Stimulated activated CD4-positive, alpha-beta T cell treated with anti-CD3 and anti-CD28 coated beads, Interleukin-4, amount 100 ng/mL, for 48 hours (primary cell): Measurements from ENCODE around the gene DPYSL4.

Source experiments
- DNase-seq, 2 donors: peaks; one replicate each; pipeline ENCODE4 v3.0.0-alpha.2; 2020; ENCODE audit warnings: low read depth in 2 of 2

DPYSL4 gene

DNA sequence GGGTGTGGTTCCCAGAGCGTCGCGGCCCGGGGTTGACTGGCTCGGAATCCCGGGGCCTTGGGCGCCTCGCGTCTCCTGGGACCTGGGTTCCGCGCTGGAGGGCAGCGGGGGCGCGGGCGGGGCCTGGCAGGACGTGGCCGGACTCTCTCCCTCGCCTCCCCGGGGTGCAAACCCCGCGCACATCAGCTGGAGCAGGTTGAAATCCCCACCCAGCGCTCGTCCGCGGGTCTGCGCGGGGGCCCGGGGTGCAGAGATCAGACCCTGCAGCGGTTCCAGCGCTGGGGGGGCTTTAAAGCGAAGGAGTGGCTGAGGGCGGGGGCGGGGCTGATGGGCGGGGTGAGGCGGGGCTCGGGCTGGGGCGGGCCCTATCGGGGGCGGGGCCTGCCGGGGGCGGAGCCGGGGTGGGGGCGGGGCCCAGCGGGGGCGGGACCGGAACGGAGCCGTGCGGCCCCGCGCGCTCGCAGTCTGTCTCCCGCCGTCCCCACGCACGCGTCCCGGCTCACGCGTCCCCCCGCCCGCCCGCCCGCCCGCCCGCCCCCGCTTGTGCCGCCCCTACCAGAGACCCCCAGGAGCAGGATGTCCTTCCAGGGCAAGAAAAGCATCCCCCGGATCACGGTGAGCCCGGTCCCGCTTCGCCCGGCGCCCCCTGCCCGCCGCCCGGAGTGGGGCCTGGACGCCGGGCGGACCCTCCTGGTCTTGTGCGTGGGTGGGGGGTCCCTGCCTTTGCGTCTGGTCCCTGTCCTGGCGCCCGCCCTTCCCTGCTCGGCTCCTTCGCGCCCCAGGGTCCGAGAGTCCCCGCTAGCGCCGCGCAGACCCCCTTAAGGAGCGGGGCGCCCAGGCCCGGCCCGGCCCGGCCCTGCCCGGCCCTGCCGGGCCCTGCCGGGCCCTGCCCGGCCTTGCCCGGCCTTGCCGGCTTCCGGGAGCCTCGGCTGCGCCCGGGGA is at the start of gene DPYSL4:
Gene DPYSL4 (plus strand): TSS at position 461 of the 942 bp plus-strand sequence. CDS start 116 bp downstream, at position 577.
- peak in 1 of 2 donors; percentile 37 for DNase-seq

DNA sequence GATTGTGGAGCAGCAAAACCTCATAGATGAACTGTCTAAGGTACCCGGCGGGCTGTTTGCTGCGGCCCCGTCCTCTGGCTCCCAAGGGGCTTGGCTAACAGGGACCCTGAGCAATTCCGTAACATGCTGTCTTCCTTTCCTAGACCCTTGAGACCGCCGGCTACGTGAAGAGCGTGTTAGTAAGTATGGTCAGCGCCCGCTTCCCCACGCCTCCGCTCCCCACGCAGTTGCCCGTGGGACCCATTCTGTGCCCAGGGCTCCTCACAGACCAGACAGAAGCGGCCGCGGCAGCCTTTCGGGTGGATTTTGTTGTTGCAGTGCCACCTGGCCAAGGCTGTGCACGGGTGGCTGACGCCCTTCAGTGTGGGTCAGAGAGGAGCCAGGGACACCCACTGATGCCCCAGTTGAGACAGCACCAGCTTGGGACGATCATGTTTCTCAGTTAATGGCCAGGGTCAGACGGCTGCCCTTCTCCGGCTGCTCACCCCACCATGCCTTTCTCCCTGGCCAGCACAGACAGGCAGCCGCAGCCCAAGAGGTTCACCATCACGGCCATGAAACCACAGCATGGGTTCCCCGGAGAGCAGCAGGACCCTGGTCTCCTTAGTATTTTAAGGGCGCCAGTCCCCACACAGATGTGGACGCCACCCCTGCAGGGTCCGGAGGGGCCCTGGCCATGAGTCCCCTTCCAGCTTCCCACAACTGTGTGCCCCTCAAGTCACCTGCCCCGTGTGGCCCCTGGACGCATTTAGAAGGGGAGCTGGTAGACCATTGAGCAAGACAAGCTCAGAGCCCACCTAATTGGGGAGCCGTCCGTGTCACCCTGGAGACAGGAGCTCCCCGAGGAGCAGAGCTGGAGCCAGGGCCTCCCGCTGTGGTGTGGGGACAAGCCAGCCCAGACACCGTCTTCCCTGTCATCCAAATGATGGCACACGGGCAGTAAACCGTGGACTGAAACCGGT is 49.4 kb upstream of the DPYSL4 start:
- no peak for DNase-seq

DNA sequence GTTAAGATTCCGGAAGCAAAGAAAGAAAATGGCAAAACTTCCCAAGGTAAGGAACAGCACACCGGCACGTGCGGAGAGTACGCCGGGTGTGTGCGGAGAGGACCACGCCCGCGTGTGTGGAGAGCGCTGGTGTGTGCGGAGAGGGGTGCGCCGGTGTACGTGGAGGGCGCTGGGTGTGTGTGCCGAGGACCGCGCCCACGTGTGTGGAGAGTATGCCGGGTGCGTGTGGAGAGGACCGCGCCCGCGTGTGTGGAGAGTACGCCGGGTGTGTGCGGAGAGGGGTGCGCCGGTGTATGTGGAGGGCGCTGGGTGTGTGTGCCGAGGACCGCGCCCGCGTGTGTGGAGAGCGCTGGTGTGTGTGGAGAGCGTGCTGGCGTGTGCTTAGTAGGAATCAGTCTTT is 48.6 kb upstream of the DPYSL4 start:
- no peak for DNase-seq

DNA sequence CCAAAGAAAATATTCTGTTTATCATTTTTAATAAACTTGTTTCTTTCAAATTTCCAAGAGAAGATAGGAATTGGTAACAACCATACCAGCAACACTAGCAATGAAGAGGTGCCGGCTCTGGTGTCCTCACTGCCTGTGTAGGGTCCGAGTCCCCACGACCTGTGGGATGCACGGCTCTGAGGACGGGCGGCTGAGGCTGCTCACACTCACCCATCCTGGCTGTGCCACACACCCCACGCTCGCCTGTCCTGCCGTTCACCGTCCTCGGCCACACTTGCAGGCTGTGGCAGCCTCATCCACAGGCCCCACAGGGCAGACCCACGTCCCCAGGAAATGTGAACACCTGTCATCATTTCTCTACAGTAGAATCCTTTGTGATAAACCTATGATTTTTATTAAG is 48.2 kb upstream of the DPYSL4 start:
- no peak for DNase-seq

DNA sequence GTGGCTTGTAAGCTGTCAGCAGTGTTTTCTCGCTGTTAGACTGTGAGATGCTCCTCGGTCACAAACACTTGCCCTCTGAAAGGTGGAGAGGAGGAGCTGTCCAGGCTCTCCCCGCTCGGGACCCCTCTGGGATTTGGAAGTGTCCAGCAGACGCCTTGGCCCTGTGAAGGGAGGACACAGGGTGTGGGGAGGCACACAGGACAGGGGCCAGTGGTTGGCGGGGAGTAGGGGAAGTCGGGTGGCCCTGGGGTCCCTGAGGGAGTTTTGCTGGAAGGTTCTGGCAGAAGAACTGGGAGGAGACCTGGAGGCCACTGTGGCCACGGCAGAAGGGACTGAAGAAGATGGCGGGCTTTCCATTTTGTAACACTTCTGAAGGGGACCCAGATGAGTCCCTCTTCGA is 47.2 kb upstream of the DPYSL4 start:
- no peak for DNase-seq

DNA sequence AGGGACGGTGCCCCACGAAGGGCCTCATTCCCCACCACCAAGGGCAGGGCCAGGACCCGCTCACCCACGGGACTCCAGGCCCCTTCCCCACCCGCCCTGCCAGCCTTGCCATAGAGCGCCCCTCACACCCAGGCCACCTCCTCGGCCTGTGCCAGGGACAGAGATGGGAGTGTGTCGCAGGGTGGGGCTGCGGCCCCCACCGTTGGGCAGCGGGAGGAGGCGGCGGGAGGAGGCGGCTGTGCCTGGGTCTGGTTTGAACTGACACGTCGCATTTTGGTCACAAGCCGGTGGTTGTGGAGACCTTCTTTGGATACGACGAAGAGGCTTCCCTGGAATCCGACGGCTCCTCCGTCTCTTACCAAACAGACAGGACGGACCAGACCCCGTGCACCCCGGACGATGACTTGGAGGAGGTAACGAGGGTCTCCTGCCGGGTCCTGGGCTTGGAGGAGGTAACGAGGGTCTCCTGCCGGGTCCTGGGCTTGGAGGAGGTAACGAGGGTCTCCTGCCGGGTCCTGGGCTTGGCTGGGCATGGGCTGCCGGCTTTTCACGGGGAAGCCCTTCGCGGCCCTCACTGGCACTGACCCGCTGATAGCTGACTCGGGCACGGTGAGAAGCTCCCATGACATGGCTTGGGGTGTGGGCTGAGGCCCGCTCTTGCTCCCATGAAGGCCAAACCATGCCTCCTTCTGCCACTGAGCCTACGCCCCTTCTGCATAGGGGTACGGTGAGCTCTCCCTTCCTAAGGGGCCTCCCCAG is 46.4 kb upstream of the DPYSL4 start:
- no peak for DNase-seq

DNA sequence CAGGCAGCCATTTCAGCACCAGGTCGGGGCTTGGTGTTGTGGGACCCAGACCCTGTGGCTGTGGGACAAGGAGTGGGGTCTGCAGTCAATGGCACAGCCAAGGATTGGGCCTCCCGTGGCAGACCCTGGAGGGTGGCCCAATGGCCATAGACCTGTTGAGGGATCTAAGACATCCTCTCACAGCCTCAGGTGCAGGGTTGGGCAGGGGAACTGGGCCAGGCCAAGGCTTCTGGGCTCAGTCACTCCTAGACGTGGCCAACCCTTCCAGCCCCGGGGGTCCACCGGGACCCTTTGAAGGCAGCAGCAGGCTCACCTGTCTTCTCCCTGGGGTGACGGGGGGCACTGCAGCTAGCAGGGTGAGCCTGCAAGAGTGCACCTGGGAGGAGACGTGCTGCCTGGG is 45.7 kb upstream of the DPYSL4 start:
- no peak for DNase-seq

DNA sequence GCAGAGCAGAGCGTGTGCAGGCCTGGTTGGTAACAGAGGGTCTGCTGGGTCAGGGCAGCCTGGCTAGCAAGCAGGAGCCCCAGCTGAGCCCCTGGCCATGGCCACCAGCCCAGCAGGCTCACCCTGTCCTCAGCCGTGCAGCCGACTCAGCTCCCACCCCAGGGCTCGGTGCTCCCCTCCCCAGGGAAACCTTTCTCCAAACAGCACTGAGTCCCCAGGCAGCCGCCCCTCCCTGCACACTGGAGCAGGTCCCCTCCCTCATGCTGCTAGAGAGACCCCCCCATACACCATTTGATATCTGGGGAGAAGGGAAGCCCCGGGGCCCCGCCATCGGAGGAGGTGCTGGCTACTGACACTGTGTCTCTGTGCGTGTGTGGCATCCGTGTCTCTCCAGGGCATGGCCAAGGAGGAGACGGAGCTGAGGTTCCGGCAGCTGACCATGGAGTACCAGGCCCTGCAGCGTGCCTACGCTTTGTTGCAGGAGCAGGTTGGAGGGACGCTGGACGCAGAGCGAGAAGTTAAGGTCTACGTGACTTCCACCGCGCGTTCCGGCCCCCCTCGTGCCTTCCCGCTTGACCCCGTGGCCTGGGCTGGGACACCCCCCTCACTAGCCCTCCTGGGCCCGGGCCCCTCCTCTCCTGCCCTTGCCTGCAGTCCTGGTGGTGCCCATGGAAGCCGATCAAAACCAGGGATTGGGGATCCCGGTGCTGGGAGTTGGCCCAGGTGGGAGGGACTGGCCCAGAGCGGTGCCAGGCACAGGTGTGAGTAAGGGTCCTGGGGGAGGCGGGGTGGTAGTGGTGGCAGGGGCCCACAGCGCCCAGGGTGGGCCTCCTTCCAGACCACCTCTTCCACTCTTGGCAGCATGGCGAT is 45.0 kb upstream of the DPYSL4 start:
- no peak for DNase-seq

DNA sequence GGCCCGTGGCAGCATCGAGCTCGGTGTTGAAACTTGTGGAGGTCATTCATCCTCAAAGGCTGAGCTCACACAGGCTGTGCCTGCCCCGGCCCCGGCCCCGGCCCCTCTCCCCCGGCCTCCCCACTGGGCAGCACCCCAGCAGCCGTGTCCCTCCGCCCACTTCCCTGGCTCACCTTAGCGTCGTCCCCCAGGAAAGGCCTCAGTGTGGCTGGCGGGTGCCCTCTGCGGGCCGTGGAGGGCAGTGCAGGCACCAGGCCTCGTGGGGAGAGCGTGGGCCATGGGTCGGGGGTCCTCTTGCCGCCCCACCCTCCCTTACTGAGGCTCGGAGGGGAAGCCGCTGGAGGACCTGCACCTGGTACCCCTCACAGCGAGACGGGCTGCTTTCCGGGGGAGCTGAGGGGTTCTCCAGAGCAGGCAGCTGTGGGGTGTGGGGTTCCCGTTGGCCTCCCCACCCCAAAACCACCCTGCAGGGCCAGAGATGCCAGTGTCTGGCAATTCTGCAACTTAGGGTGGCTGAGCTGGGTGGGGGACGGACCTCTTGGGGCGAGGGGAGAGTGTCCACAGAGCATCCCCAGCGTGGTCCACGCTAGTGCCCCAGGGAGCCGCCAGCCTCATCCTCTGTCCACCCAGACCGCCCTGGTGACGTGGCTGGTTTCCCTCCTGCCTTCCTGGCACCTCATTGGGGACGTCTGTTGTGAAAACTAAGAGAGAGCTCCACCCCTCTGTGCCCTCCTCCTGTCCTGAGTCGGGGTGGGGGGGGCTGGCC is 44.2 kb upstream of the DPYSL4 start:
- DNase-seq = peak; percentile 26 to 51

DNA sequence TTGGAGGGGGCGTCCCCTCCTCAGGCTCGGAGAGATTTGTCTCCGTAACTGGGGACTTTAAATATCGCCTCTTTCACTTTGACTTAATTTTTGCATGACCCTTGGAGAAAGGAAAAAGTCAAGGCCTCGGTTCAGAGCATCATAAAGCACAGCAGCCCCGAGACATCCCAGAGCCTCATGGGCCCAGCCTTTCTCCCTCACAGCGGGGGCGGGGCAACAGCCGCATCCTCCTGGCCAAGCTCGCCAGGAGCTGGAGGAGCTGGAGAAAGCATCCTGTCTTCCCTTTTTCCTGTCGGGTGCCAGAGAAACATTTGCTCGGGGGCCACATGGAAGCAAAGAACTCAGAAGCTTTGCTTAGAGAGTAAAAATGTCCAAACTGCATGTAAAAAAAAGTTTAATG is 43.6 kb upstream of the DPYSL4 start:
- no peak for DNase-seq

DNA sequence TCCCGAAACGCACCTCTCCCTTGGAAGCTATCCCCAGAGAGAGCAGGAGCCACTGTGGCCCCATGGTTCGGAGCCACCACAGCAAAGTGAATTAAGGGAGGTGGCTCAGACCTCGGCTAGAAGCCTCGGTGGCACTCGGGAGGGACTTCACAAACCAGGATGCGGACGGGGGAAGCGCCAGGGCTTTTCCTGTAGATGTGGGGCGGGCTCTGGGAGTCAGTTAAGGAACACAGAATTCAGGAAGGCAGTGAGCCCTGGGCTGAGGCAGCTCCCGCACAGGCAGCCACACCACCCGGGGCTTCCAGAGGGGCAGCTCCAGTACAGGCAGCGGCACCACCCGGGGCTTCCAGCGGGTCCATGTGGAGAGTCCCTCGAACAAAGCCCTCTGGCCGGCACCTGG is 42.7 kb upstream of the DPYSL4 start:
- DNase-seq = no peak

DNA sequence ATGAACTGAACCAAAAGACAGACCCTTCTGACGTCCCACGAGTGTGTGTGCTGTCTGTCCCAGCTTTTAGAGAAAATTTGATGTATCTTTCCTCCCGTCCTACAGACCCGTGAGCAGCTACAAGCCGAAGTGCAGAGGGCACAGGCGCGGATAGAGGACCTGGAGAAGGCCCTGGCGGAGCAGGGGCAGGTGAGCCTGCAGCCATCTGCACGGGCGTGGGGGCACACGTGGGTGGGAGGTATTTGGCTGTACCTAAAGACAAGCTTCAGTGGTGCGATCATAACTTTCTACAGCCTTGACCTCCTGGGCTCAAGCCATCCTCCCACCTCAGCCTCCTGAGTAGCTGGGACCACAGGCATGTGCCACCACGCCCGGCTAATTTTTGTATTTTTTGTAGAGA is 41.7 kb upstream of the DPYSL4 start:
- DNase-seq = no peak

DNA sequence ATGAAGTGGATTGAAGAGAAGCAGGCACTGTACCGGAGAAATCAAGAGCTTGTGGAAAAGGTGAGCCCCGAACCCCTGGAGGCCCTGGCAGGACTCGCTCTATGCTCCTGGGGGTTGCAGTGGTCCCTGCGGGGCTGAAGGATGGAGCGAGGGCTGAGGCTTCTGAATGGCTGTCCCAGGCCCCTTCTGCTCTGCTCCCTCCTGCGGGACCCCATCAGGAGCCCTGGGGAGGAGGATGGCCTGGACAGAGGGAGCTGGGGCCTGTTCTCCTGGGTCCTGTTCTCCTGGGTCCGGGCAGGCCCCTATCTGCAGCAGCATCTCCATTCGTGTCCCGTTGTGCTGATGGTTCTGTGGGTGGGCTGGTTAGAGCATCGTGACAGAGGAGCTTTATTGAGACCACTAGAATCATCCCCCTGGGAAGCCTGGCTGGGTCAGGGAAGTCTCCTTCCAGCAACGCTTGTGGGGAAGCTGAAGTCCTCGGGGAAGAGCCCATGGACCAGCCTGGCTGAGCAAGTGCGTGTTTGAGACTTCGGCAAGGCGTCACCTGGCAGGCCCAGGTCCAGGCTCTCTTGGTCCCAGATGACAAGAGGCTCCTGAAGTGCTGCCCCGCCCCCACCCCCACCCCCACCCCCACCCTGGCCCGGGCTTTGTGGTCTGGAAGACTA is 41.1 kb upstream of the DPYSL4 start:
- no peak for DNase-seq

DNA sequence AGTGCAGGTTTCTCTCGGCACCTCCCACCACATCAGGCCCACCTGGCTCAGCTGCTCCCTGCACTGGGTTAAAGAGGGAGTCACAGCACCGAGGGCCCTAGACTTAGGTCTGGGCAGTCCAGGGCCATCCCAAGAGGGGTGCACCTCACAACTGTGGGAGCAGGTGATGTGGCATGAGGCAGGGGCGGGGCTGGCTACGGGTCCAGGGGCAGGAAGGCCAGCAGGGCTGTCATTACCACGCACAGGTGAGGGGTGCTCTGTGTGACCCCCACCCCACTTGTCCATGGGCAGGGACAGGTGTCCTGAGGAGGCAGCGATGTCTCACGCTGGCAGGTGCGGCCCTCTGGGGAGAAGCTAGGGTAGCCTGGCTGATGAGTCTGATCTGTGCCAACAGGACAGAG is 40.5 kb upstream of the DPYSL4 start:
- DNase-seq = no peak

DNA sequence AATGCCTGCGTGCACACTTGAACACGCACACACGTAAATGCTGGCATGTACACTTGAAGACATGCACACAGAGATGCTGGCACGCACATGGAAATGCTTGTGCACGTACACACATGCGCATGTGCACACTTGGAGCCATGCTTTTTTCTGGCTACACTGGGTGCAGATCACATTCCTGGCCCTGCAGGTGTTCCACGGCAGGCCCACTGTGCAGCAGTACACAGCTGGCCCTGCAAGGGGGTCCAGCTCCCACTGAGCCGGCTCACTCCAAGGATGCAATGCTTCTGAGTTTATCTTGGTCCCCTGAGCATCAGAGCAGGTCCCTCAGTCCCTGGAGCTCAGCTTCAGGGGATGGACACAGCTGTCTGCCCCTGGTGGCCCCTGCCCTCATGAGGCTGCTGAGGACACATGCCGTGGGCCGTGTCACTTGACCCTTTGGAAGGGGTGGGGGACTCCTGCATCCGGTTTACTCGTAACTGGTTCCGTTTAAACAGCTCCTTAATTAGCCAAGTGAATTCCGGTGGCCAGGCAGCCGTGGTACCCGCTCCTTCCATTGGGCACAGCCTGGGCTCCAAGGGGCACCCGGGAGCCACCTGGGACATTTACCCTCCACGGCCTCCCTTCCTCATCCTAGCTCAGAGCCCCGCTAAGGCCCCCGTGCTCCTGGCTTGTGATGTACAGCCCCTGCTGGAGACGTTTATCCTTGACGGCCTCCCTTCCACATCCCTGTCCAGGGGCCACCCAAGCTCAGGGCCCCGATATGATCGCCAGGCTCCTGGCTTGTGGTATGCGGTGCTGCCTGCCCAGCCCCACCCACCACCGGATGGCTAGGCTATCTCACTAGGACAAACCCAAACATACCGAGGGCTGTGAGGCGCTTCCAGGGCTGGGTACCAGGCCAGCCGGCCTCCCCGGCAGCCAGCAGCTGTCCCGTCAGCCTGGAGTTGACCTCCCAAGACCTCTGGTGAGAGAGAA is 39.5 kb upstream of the DPYSL4 start:
- DNase-seq = no peak

DNA sequence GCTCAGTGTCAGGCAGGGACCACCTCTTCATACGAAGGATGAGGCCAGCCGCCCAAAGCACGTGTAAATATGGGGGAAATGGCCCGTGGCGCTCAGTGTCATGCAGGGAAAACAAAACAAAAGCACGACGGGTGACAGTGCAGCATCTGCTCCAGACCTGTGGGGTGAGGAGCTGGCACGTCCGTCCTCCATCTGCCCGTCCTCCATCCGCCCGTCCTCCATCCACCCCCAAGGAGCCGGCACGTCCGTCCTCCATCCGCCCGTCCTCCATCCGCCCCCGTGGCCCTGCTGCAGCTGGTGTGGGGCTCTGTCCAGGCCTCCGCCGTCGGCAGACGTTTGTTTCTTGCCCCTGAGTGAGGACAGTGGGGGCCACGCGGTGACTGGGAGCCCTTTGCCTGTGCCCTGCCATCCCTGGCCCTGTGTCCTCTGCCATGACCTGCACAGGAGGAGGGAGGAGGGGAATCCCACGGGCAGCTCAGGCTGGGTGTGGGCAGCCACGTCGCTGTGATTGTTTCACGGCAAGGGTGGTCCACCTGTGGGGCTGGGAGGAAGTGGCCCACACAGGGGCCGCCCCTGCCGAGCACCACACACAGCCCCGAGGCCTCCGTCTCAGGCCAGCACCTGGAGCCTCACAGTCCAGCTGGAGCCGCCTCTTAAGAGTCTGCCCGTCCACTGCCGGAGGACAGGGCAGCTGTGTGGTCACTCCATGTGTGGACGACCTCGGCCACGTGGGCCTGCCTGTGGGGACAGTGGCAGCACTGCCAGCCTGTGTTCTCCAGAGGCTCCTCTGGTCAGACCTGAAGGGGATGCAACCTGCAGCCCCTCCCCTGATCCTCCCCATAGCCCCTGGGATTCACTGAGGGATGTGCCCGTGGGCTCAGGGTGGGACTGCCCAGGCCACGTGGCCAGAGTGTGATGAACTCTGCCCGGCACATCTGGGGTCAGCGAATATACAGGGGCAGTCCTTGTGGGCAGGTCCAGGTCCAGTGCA is 38.2 kb upstream of the DPYSL4 start:
- no peak for DNase-seq

DNA sequence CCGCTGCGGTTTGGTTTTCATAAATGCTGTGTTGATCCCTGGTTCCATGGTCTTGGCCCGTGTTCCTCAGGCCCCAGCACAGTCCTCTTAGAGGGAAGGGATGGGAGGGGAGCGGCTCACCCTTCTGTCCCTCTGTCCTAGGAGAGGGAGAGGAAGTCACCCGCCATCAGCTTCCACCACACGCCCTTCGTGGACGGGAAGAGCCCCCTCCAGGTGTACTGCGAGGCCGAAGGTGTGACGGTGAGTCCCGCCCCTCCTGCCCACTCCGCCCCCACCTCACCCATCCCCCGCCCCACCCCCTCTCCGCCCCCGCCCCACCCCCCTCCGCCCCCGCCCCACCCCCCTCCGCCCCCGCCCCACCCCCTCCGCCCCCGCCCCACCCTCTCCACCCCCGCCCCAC is 37.5 kb upstream of the DPYSL4 start:
- DNase-seq = no peak
